ENCODE data around the gene TMEM178B. TPM values are rescaled to one million over a fixed set of nuclear protein-coding genes. Genes with fewer than 3 reads are reported as not detected.
A peak's percentile ranks its signal among the peaks of the same experiment; 100 is the strongest.

TMEM178B gene
- polyA plus RNA-seq, 4 donors = 0.30 to 0.69 TPM; not detected in 2

- DNase-seq (no peak), FAIRE-seq (no peak)
- Histone ChIP-seq H3K36me3 (ENCODE audit: control insufficient read depth in 3 of 3, insufficient read depth in 2 of 3, low read depth in 1 of 3, low read length in 3 of 3) (no peaks in the 10 kb centered on the region), H3K27ac (ENCODE audit: low read depth in 1 of 3, low read length in 2 of 3) (no peak overlapping the region), H3K9me3 (ENCODE audit: control insufficient read depth in 2 of 2, insufficient read depth in 1 of 2, low read depth in 1 of 2, low read length in 1 of 2) (peaks cover 0 to 8% of the 10 kb centered on the region in 2 donors), H3K4me1 (ENCODE audit: control insufficient read depth in 3 of 3, insufficient read depth in 2 of 3, low read depth in 1 of 3, low read length in 2 of 3) (no peaks in the 10 kb centered on the region), H3K27me3 (ENCODE audit: control insufficient read depth in 3 of 3, insufficient read depth in 3 of 3, low read length in 3 of 3) (no peaks in the 10 kb centered on the region), H3K4me3 (ENCODE audit: low read depth in 1 of 3, low read length in 3 of 3) (no peak overlapping the region)
- WGBS, 3 donors = 78 to 96% (median 80%) methylated on average over 2 of the region's 2 CpGs
Measured at GRCh38 chr7:141257597-141257996, 183.7 kb downstream of the TMEM178B start.

- Histone ChIP-seq H3K9me3 (ENCODE audit: control insufficient read depth in 2 of 2, insufficient read depth in 1 of 2, low read depth in 1 of 2, low read length in 1 of 2) (peaks cover 0 to 8% of the 10 kb centered on the region in 2 donors), H3K36me3 (ENCODE audit: control insufficient read depth in 3 of 3, insufficient read depth in 2 of 3, low read depth in 1 of 3, low read length in 3 of 3) (no peaks in the 10 kb centered on the region), H3K4me3 (ENCODE audit: low read depth in 1 of 3, low read length in 3 of 3) (no peak overlapping the region), H3K4me1 (ENCODE audit: control insufficient read depth in 3 of 3, insufficient read depth in 2 of 3, low read depth in 1 of 3, low read length in 2 of 3) (no peaks in the 10 kb centered on the region), H3K27me3 (ENCODE audit: control insufficient read depth in 3 of 3, insufficient read depth in 3 of 3, low read length in 3 of 3) (no peaks in the 10 kb centered on the region), H3K27ac (ENCODE audit: low read depth in 1 of 3, low read length in 2 of 3) (no peak overlapping the region)
- FAIRE-seq (no peak), DNase-seq (no peak)
- 62 to 77% (median 70%) methylated on average over 5 of the region's 5 CpGs for WGBS, 3 donors
Measured at GRCh38 chr7:141258559-141258958, 184.7 kb downstream of the TMEM178B start.

- H3K4me1 ChIP-seq (ENCODE audit: control insufficient read depth in 3 of 3, insufficient read depth in 2 of 3, low read depth in 1 of 3, low read length in 2 of 3) = no peaks in the 10 kb centered on the region
- WGBS, 3 donors = 80 to 86% (median 81%) methylated on average over 5 of the region's 5 CpGs
- peaks cover 0 to 8% of the 10 kb centered on the region in 2 donors for H3K9me3 ChIP-seq (ENCODE audit: control insufficient read depth in 2 of 2, insufficient read depth in 1 of 2, low read depth in 1 of 2, low read length in 1 of 2)
- no peaks in the 10 kb centered on the region for H3K36me3 ChIP-seq (ENCODE audit: control insufficient read depth in 3 of 3, insufficient read depth in 2 of 3, low read depth in 1 of 3, low read length in 3 of 3)
- H3K27ac ChIP-seq (ENCODE audit: low read depth in 1 of 3, low read length in 2 of 3) = no peak overlapping the region
- no peak for FAIRE-seq
- H3K27me3 ChIP-seq (ENCODE audit: control insufficient read depth in 3 of 3, insufficient read depth in 3 of 3, low read length in 3 of 3) = no peaks in the 10 kb centered on the region
- H3K4me3 ChIP-seq (ENCODE audit: low read depth in 1 of 3, low read length in 3 of 3) = no peak overlapping the region
- DNase-seq = no peak
Measured at GRCh38 chr7:141262101-141263090, 188.5 kb downstream of the TMEM178B start.

GRCh38 chr7:141263508-141263907, 189.6 kb downstream of the TMEM178B start:
- peaks cover 0 to 4% of the 10 kb centered on the region in 2 donors for H3K9me3 ChIP-seq (ENCODE audit: control insufficient read depth in 2 of 2, insufficient read depth in 1 of 2, low read depth in 1 of 2, low read length in 1 of 2)
- H3K27me3 ChIP-seq (ENCODE audit: control insufficient read depth in 3 of 3, insufficient read depth in 3 of 3, low read length in 3 of 3) = no peaks in the 10 kb centered on the region
- FAIRE-seq = no peak
- H3K27ac ChIP-seq (ENCODE audit: low read depth in 1 of 3, low read length in 2 of 3) = no peak overlapping the region
- WGBS, 3 donors = 63 to 86% (median 79%) methylated on average over 2 of the region's 2 CpGs
- H3K4me3 ChIP-seq (ENCODE audit: low read depth in 1 of 3, low read length in 3 of 3) = no peak overlapping the region
- H3K36me3 ChIP-seq (ENCODE audit: control insufficient read depth in 3 of 3, insufficient read depth in 2 of 3, low read depth in 1 of 3, low read length in 3 of 3) = no peaks in the 10 kb centered on the region
- H3K4me1 ChIP-seq (ENCODE audit: control insufficient read depth in 3 of 3, insufficient read depth in 2 of 3, low read depth in 1 of 3, low read length in 2 of 3) = peaks cover 0 to 2% (median 0%) of the 10 kb centered on the region in 3 donors
- DNase-seq = no peak

GRCh38 chr7:141263983-141264382, 190.1 kb downstream of the TMEM178B start:
- Histone ChIP-seq H3K4me1 (ENCODE audit: control insufficient read depth in 3 of 3, insufficient read depth in 2 of 3, low read depth in 1 of 3, low read length in 2 of 3) (peaks cover 0 to 2% (median 0%) of the 10 kb centered on the region in 3 donors), H3K36me3 (ENCODE audit: control insufficient read depth in 3 of 3, insufficient read depth in 2 of 3, low read depth in 1 of 3, low read length in 3 of 3) (no peaks in the 10 kb centered on the region), H3K27me3 (ENCODE audit: control insufficient read depth in 3 of 3, insufficient read depth in 3 of 3, low read length in 3 of 3) (no peaks in the 10 kb centered on the region), H3K27ac (ENCODE audit: low read depth in 1 of 3, low read length in 2 of 3) (no peak overlapping the region), H3K9me3 (ENCODE audit: control insufficient read depth in 2 of 2, insufficient read depth in 1 of 2, low read depth in 1 of 2, low read length in 1 of 2) (peaks cover 0 to 4% of the 10 kb centered on the region in 2 donors), H3K4me3 (ENCODE audit: low read depth in 1 of 3, low read length in 3 of 3) (no peak overlapping the region)
- 48 to 53% (median 53%) methylated on average over 2 of the region's 2 CpGs for WGBS, 3 donors
- FAIRE-seq = no peak
- no peak for DNase-seq

- no peak overlapping the region for H3K4me3 ChIP-seq (ENCODE audit: low read depth in 1 of 3, low read length in 3 of 3)
- no peaks in the 10 kb centered on the region for H3K36me3 ChIP-seq (ENCODE audit: control insufficient read depth in 3 of 3, insufficient read depth in 2 of 3, low read depth in 1 of 3, low read length in 3 of 3)
- FAIRE-seq = no peak
- no peaks in the 10 kb centered on the region for H3K27me3 ChIP-seq (ENCODE audit: control insufficient read depth in 3 of 3, insufficient read depth in 3 of 3, low read length in 3 of 3)
- no peak overlapping the region for H3K27ac ChIP-seq (ENCODE audit: low read depth in 1 of 3, low read length in 2 of 3)
- no peak for DNase-seq
- WGBS, 3 donors = 84 to 85% (median 85%) methylated on average over 2 of the region's 2 CpGs
- peaks cover 0 to 2% (median 0%) of the 10 kb centered on the region in 3 donors for H3K4me1 ChIP-seq (ENCODE audit: control insufficient read depth in 3 of 3, insufficient read depth in 2 of 3, low read depth in 1 of 3, low read length in 2 of 3)
- H3K9me3 ChIP-seq (ENCODE audit: control insufficient read depth in 2 of 2, insufficient read depth in 1 of 2, low read depth in 1 of 2, low read length in 1 of 2) = peaks cover 0 to 4% of the 10 kb centered on the region in 2 donors
Measured at GRCh38 chr7:141264511-141264910, 190.6 kb downstream of the TMEM178B start.

- FAIRE-seq = no peak
- WGBS, 3 donors = 79 to 82% (median 80%) methylated on average over 2 of the region's 2 CpGs
- no peaks in the 10 kb centered on the region for H3K27me3 ChIP-seq (ENCODE audit: control insufficient read depth in 3 of 3, insufficient read depth in 3 of 3, low read length in 3 of 3)
Measured at GRCh38 chr7:141265668-141266067, 191.8 kb downstream of the TMEM178B start.

GRCh38 chr7:141268614-141269013, 194.8 kb downstream of the TMEM178B start:
- DNase-seq (peak; percentile 24 to 68), FAIRE-seq (no peak)
- Histone ChIP-seq H3K27ac (ENCODE audit: low read depth in 1 of 3, low read length in 2 of 3) (no peak overlapping the region), H3K4me1 (ENCODE audit: control insufficient read depth in 3 of 3, insufficient read depth in 2 of 3, low read depth in 1 of 3, low read length in 2 of 3) (peaks cover 0 to 2% (median 0%) of the 10 kb centered on the region in 3 donors), H3K4me3 (ENCODE audit: low read depth in 1 of 3, low read length in 3 of 3) (no peak overlapping the region), H3K9me3 (ENCODE audit: control insufficient read depth in 2 of 2, insufficient read depth in 1 of 2, low read depth in 1 of 2, low read length in 1 of 2) (no peaks in the 10 kb centered on the region), H3K27me3 (ENCODE audit: control insufficient read depth in 3 of 3, insufficient read depth in 3 of 3, low read length in 3 of 3) (no peaks in the 10 kb centered on the region), H3K36me3 (ENCODE audit: control insufficient read depth in 3 of 3, insufficient read depth in 2 of 3, low read depth in 1 of 3, low read length in 3 of 3) (no peaks in the 10 kb centered on the region)
- 15 to 64% (median 35%) methylated on average over 3 of the region's 3 CpGs for WGBS, 3 donors

More at GRCh38 chr7:141265668-141266067, 191.8 kb downstream of the TMEM178B start:
- no peaks in the 10 kb centered on the region for H3K9me3 ChIP-seq (ENCODE audit: control insufficient read depth in 2 of 2, insufficient read depth in 1 of 2, low read depth in 1 of 2, low read length in 1 of 2)
- H3K4me1 ChIP-seq (ENCODE audit: control insufficient read depth in 3 of 3, insufficient read depth in 2 of 3, low read depth in 1 of 3, low read length in 2 of 3) = peaks cover 0 to 2% (median 0%) of the 10 kb centered on the region in 3 donors
- no peak for DNase-seq
- H3K36me3 ChIP-seq (ENCODE audit: control insufficient read depth in 3 of 3, insufficient read depth in 2 of 3, low read depth in 1 of 3, low read length in 3 of 3) = no peaks in the 10 kb centered on the region
- no peak overlapping the region for H3K4me3 ChIP-seq (ENCODE audit: low read depth in 1 of 3, low read length in 3 of 3)
- H3K27ac ChIP-seq (ENCODE audit: low read depth in 1 of 3, low read length in 2 of 3) = no peak overlapping the region
